NOMO-1 (cell line): ENCODE data around the gene GNG14.
"Not testable (repeated sequence)": the region's sequence is repeated elsewhere in the genome, so short reads cannot be mapped to it uniquely, and the experiment has no call there.

Experiments used
- DNase-seq, 2 experiments: peaks; one replicate each; lab custom pipeline; 2025; ENCODE audit not compliant: unreplicated experiment in 2 of 2; lab: John Stamatoyannopoulos, UW

GNG14 gene

GRCh38 chr19:12687496-12688196 is at the start of gene GNG14:
Gene GNG14, plus strand, starts transcription at chr19:12687998. Its CDS starts 51 bp downstream, at chr19:12688049.
- DNase-seq, result no peak

DNA sequence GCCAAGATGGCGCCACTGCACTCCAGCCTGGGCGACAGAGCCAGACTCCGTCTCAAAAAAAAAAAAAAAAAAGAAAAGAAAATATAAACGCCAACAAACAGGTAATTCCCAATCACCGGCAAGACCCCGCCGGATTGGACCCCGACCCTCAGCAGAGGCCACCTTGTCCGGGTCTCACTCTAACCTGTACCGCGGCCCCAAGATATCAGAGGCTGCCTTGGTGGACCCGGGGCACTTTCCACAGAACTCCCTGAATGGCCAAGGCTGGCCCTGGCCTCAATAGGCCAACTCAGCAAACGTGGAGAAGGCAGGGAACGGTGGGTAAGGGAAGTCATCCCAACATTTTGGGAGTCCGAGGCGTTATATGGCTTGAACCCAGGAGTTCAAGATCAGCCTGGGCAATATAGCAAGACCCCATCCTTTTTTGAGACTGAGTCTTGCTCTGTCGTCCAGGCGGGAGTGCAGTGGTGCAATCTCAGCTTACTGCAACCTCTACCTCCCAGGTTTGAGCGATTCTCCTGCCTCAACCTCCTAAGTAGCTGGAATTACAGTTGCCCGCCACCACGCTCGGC is 49.1 kb upstream of the GNG14 start:
- no peak for DNase-seq

GRCh38 chr19:12639901-12640613 is 47.7 kb upstream of the GNG14 start:
- peak; percentile 78 to 81 for DNase-seq

GRCh38 chr19:12641456-12641855 is 46.3 kb upstream of the GNG14 start:
- no peak for DNase-seq

- DNase-seq, result no peak
Measured at GRCh38 chr19:12642506-12642905, 45.3 kb upstream of the GNG14 start.

- not testable (repeated sequence) for DNase-seq
Measured at GRCh38 chr19:12643716-12644115, 44.1 kb upstream of the GNG14 start.

- no peak for DNase-seq
Measured at GRCh38 chr19:12646551-12646950, 41.2 kb upstream of the GNG14 start.

- no peak for DNase-seq
Measured at GRCh38 chr19:12647047-12647446, 40.8 kb upstream of the GNG14 start.

- DNase-seq, result no peak
Measured at GRCh38 chr19:12647490-12648071, 40.2 kb upstream of the GNG14 start.

DNA sequence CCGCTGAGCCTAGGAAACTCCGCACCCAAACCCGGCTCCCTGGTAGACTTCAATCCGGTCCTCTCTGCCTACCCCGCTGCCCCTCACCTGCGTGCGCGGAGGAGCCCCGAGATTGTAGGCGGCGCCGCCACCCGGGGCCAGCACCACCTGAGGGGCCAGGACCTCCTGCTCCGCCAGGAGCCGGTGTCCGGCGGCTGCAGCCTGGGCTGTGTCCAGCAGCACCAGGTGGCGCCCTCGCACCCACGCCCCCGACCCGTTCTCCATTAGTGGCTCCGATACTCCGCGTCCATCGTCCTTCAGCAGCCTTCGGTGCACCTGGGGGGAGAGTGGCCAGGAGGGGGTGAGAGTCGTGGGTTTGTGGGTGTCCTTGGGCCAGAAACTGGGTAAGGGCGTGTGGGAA is 39.7 kb upstream of the GNG14 start:
- no peak for DNase-seq

DNA sequence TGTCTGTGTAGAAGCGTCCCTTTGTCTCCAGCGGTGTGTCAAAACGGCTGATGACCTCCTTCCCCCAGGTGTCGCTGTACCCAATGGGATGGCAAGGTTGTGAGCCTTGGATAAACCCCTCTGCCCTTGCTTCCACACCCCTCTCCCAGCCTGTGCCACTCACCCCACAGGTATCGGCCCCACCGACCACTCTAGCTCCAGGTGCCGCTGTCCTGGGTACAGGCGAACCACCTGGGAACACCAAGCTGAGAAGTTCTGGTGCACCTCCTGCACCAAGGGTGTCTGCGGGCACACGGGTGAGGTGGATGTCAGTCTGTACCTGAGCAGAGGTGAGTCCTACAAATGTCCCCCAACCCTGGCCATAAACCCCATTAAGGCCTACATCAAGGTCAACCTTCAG is 37.9 kb upstream of the GNG14 start:
- no peak for DNase-seq

- DNase-seq, result no peak
Measured at GRCh38 chr19:12652219-12652618, 35.6 kb upstream of the GNG14 start.

GRCh38 chr19:12655546-12655945 is 32.3 kb upstream of the GNG14 start:
- DNase-seq, result no peak

DNA sequence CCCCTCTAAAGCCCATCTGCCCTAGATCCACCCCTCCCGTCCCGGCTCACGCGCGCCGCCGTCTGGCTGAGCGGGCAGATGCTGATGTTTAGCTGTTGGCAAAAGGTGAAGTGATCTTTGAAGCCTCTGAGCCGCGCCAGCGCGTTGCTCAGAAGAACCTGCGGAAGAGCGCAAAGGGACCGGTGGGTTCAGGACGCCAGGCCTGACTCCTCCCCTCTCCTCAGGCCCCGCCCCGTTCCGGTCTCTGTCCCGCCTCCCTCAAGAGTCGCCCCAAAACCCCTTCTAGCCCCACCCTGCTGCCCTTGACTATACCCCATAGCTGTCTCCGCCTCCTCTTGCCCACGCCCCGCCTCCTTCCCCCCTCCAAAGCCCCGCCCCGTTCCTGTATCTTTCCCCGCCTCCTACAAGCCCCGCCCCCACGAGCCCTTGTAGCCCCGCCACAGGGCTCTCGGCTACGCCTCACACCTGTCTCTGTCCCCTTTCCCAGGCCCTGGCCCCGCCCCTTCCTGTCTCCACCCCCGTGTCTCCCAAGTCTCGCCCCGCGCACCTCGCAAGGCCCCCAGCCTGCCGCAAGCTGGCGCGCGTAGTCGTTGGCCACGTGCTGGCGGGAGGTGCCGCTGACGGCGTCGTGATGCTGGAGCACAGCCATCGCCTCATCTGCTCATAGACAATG is 30.8 kb upstream of the GNG14 start:
- no peak for DNase-seq

GRCh38 chr19:12657966-12658365 is 29.8 kb upstream of the GNG14 start:
- no peak for DNase-seq

DNA sequence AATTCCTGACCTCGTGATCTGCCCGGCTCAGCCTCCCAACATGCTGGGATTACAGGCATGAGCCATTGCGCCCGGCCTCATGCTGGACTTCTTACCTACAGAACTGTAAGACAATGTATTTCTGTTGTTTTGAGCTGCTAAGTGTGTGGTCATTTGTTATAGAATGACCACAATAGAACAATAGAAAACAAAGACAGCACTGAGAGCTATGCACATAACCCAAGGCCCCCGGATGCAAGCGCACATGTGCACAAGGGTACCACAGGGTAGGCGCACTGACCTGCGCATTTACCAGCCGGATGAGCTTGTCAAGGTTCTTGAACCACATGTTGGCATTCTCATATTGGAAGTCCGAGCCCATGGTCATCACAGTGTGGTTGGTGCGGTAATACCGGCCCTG is 26.8 kb upstream of the GNG14 start:
- DNase-seq, result no peak

DNA sequence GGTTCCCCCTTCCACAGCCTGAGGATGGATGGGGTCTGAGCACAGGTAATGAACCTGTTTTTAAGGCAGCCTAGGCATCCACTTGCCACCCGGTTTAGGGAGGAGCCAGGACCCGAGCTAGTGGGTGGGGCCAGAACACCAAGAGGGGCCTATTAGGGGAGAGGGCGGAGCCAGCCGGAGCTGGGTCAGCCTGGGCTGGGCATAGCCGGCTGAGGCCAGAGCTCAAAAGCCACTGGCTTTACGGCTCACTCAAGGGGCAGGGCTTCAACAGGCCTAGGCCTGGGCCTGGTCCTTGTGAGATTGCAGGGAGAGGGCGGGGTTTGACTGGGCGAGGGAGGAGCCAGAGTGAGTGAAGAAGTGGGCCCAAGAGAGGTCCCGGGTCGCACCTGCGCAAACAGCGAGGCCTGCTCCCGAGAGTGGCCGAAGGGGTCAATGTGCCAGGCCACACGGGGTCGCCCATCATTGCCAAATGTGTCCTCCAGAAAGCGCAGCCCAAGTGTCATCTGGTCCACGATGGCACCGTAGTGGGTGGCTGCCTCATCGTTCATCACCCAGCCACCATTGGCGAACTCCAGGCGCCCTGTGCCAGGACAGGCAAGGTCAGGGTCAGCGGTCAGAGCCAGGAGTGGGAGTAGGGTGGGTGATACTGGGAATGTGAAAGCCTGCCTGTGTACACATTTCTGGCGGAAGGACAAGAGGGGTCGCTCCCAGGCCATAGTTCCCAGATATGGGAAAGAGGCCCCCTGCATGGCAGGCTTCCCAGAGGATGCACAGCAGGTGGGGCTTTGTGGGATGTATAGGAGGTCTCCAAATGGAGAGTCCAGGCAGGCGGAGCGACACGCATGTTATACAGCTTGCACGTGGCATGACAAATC is 23.2 kb upstream of the GNG14 start:
- DNase-seq, result no peak

GRCh38 chr19:12665281-12665573 is 22.6 kb upstream of the GNG14 start:
- DNase-seq, result peak; percentile 95

GRCh38 chr19:12665671-12666264 is 22.0 kb upstream of the GNG14 start:
- DNase-seq, result no peak
